Measurements from ENCODE around the gene EEF1A2.

EEF1A2 gene

DNA sequence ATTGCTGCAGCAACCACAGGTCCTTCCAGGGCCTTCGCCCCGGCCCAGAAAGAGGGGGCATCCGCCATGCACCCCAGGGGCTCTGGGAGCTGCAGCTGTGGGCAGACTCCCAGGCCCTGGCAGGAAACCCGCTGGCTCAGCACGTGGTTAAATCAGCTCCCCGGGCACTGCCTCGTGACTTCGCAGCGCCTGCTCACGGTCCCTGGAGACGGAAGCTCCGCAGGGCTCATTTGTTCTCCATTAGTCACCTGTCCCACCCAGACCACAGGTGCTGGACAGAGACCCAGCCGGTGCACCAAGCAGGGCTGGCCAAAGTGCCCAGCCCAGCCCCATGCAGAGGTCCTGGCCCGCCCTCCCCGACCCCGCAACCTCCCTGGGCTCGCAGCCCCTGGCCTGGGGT, 41.1 kb downstream of the EEF1A2 start:
- CTCF ChIA-PET: interaction anchor here (1.2 to 1.4 kb wide), 2 partner anchors 13 to 39 kb away, joined by 3 read pairs; no protein-coding TSS in a partner anchor

GRCh38 chr20:63456429-63457284, 42.2 kb downstream of the EEF1A2 start:
- peaks cover 0 to 45% (median 43%) of the 10 kb centered on the region in 4 experiments for H3K4me1 ChIP-seq (ENCODE audit: control extremely low read depth in 1 of 4, control insufficient read depth in 4 of 4, insufficient read depth in 4 of 4, low read length in 3 of 4)
- no peak for DNase-seq
- H3K27me3 ChIP-seq (replicated peaks in 2 of 5; ENCODE audit: control insufficient read depth in 4 of 5, insufficient read depth in 5 of 5, low read length in 4 of 5): peaks cover 0 to 31% (median 2%) of the 10 kb centered on the region in 5 experiments
- H3K4me3 ChIP-seq (ENCODE audit: control insufficient read depth in 1 of 7, extremely low read depth in 1 of 7, insufficient read depth in 4 of 7, low read depth in 2 of 7, low read length in 6 of 7): no peak overlapping the region
- H3K27ac ChIP-seq (ENCODE audit: insufficient read depth in 1 of 2, low read depth in 1 of 2, low read length in 2 of 2, poor library complexity in 1 of 2, severe bottlenecking in 2 of 2): no peak overlapping the region
- no peaks in the 10 kb centered on the region for H3K36me3 ChIP-seq (ENCODE audit: control insufficient read depth in 4 of 4, insufficient read depth in 4 of 4, low read length in 3 of 4)
- POLR2A ChIA-PET: no interaction called here
- H3K9me3 ChIP-seq (ENCODE audit: control extremely low read depth in 1 of 5, control insufficient read depth in 4 of 5, insufficient read depth in 2 of 5, low read depth in 1 of 5, low read length in 4 of 5): no peaks in the 10 kb centered on the region
- CTCF ChIA-PET: interaction anchor here (0.9 to 1.4 kb wide), 3 partner anchors 14 to 40 kb away, joined by 3 read pairs; no protein-coding TSS in a partner anchor
- WGBS (ENCODE audit: insufficient coverage): 92% methylated on average over 40 of the region's 40 CpGs

More for the DNA sequence above, 41.1 kb downstream of the EEF1A2 start:
- POLR2A ChIA-PET: no interaction called here
- WGBS (ENCODE audit: insufficient coverage): 19% methylated on average over 16 of the region's 17 CpGs
- Histone ChIP-seq H3K27me3 (replicated peaks in 2 of 5; ENCODE audit: control insufficient read depth in 4 of 5, insufficient read depth in 5 of 5, low read length in 4 of 5) (peaks cover 0 to 41% (median 2%) of the 10 kb centered on the region in 5 experiments), H3K4me1 (ENCODE audit: control extremely low read depth in 1 of 4, control insufficient read depth in 4 of 4, insufficient read depth in 4 of 4, low read length in 3 of 4) (peaks cover 0 to 45% (median 43%) of the 10 kb centered on the region in 4 experiments), H3K4me3 (ENCODE audit: control insufficient read depth in 1 of 7, extremely low read depth in 1 of 7, insufficient read depth in 4 of 7, low read depth in 2 of 7, low read length in 6 of 7) (no peak overlapping the region), H3K36me3 (ENCODE audit: control insufficient read depth in 4 of 4, insufficient read depth in 4 of 4, low read length in 3 of 4) (no peaks in the 10 kb centered on the region), H3K27ac (ENCODE audit: insufficient read depth in 1 of 2, low read depth in 1 of 2, low read length in 2 of 2, poor library complexity in 1 of 2, severe bottlenecking in 2 of 2) (no peak overlapping the region), H3K9me3 (ENCODE audit: control extremely low read depth in 1 of 5, control insufficient read depth in 4 of 5, insufficient read depth in 2 of 5, low read depth in 1 of 5, low read length in 4 of 5) (no peaks in the 10 kb centered on the region)
- DNase-seq: peak; percentile 49 to 81 (median 79)

- no peak for DNase-seq
- H3K9me3 ChIP-seq (ENCODE audit: control extremely low read depth in 1 of 5, control insufficient read depth in 4 of 5, insufficient read depth in 2 of 5, low read depth in 1 of 5, low read length in 4 of 5): no peaks in the 10 kb centered on the region
- peaks cover 0 to 45% (median 43%) of the 10 kb centered on the region in 4 experiments for H3K4me1 ChIP-seq (ENCODE audit: control extremely low read depth in 1 of 4, control insufficient read depth in 4 of 4, insufficient read depth in 4 of 4, low read length in 3 of 4)
- ChIA-PET CTCF (no interaction called here), POLR2A (no interaction called here)
- H3K36me3 ChIP-seq (ENCODE audit: control insufficient read depth in 4 of 4, insufficient read depth in 4 of 4, low read length in 3 of 4): no peaks in the 10 kb centered on the region
- 91% methylated on average over 6 of the region's 10 CpGs for WGBS (ENCODE audit: insufficient coverage)
- peaks cover 0 to 22% (median 0%) of the 10 kb centered on the region in 5 experiments for H3K27me3 ChIP-seq (replicated peaks in 2 of 5; ENCODE audit: control insufficient read depth in 4 of 5, insufficient read depth in 5 of 5, low read length in 4 of 5)
- H3K27ac ChIP-seq (ENCODE audit: insufficient read depth in 1 of 2, low read depth in 1 of 2, low read length in 2 of 2, poor library complexity in 1 of 2, severe bottlenecking in 2 of 2): no peak overlapping the region
- no peak overlapping the region for H3K4me3 ChIP-seq (ENCODE audit: control insufficient read depth in 1 of 7, extremely low read depth in 1 of 7, insufficient read depth in 4 of 7, low read depth in 2 of 7, low read length in 6 of 7)
Measured at GRCh38 chr20:63455568-63455859, 43.4 kb downstream of the EEF1A2 start.

- Histone ChIP-seq H3K36me3 (ENCODE audit: control insufficient read depth in 4 of 4, insufficient read depth in 4 of 4, low read length in 3 of 4) (no peaks in the 10 kb centered on the region), H3K27me3 (replicated peaks in 2 of 5; ENCODE audit: control insufficient read depth in 4 of 5, insufficient read depth in 5 of 5, low read length in 4 of 5) (peaks cover 0 to 22% (median 0%) of the 10 kb centered on the region in 5 experiments), H3K4me3 (ENCODE audit: control insufficient read depth in 1 of 7, extremely low read depth in 1 of 7, insufficient read depth in 4 of 7, low read depth in 2 of 7, low read length in 6 of 7) (peak overlapping the region in 2 of 7 experiments; percentile 43 to 61), H3K27ac (ENCODE audit: insufficient read depth in 1 of 2, low read depth in 1 of 2, low read length in 2 of 2, poor library complexity in 1 of 2, severe bottlenecking in 2 of 2) (no peak overlapping the region), H3K9me3 (ENCODE audit: control extremely low read depth in 1 of 5, control insufficient read depth in 4 of 5, insufficient read depth in 2 of 5, low read depth in 1 of 5, low read length in 4 of 5) (no peaks in the 10 kb centered on the region), H3K4me1 (ENCODE audit: control extremely low read depth in 1 of 4, control insufficient read depth in 4 of 4, insufficient read depth in 4 of 4, low read length in 3 of 4) (peaks cover 0 to 45% (median 43%) of the 10 kb centered on the region in 4 experiments)
- CTCF ChIA-PET: no interaction called here
- POLR2A ChIA-PET: no interaction called here
- 54% methylated on average over 28 of the region's 35 CpGs for WGBS (ENCODE audit: insufficient coverage)
- no peak for DNase-seq
Measured at GRCh38 chr20:63454731-63455567, 43.9 kb downstream of the EEF1A2 start.

GRCh38 chr20:63452821-63453523, 45.9 kb downstream of the EEF1A2 start:
- Histone ChIP-seq H3K4me1 (ENCODE audit: control extremely low read depth in 1 of 4, control insufficient read depth in 4 of 4, insufficient read depth in 4 of 4, low read length in 3 of 4) (peaks cover 0 to 42% (median 42%) of the 10 kb centered on the region in 4 experiments), H3K36me3 (ENCODE audit: control insufficient read depth in 4 of 4, insufficient read depth in 4 of 4, low read length in 3 of 4) (no peaks in the 10 kb centered on the region), H3K27ac (ENCODE audit: insufficient read depth in 1 of 2, low read depth in 1 of 2, low read length in 2 of 2, poor library complexity in 1 of 2, severe bottlenecking in 2 of 2) (no peak overlapping the region), H3K27me3 (replicated peaks in 2 of 5; ENCODE audit: control insufficient read depth in 4 of 5, insufficient read depth in 5 of 5, low read length in 4 of 5) (peaks cover 0 to 22% (median 2%) of the 10 kb centered on the region in 5 experiments), H3K4me3 (ENCODE audit: control insufficient read depth in 1 of 7, extremely low read depth in 1 of 7, insufficient read depth in 4 of 7, low read depth in 2 of 7, low read length in 6 of 7) (no peak overlapping the region), H3K9me3 (ENCODE audit: control extremely low read depth in 1 of 5, control insufficient read depth in 4 of 5, insufficient read depth in 2 of 5, low read depth in 1 of 5, low read length in 4 of 5) (no peaks in the 10 kb centered on the region)
- POLR2A ChIA-PET: no interaction called here
- CTCF ChIA-PET: interaction anchor here (1.1 to 1.4 kb wide), 4 partner anchors 11 to 44 kb away, joined by 3 to 5 read pairs (median 4); no protein-coding TSS in a partner anchor
- peak; percentile 60 to 78 (median 75) for DNase-seq
- 48% methylated on average over 37 of the region's 46 CpGs for whole genome bisulfite sequencing (ENCODE audit: insufficient coverage)

DNA sequence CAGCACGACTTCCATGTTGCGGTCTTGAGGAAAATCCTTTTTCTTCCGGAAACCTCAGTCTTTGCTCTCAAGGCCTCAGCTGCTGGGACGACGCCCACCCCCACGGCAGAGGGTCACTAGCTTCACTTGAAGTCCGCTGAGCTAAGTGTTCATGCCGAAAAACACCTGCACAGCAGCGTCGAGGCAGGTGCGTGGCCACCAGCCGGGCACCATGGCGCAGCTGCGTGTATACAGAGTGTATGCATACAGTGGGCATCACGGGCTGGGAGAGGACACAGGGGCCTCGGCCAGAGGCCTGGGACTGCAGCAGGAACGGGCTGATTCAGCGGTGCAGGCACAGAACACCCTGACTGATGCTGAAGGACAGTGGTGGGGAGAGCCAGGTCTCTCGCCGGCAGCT, 46.5 kb downstream of the EEF1A2 start:
- ChIA-PET CTCF (interaction anchor here (0.6 to 1.4 kb wide), 6 partner anchors 10 to 544 kb away, joined by 3 to 5 read pairs (median 3); no protein-coding TSS in a partner anchor), POLR2A (no interaction called here)
- Histone ChIP-seq H3K27me3 (replicated peaks in 2 of 5; ENCODE audit: control insufficient read depth in 4 of 5, insufficient read depth in 5 of 5, low read length in 4 of 5) (peaks cover 0 to 22% (median 2%) of the 10 kb centered on the region in 5 experiments), H3K27ac (ENCODE audit: insufficient read depth in 1 of 2, low read depth in 1 of 2, low read length in 2 of 2, poor library complexity in 1 of 2, severe bottlenecking in 2 of 2) (no peak overlapping the region), H3K9me3 (ENCODE audit: control extremely low read depth in 1 of 5, control insufficient read depth in 4 of 5, insufficient read depth in 2 of 5, low read depth in 1 of 5, low read length in 4 of 5) (no peaks in the 10 kb centered on the region), H3K36me3 (ENCODE audit: control insufficient read depth in 4 of 4, insufficient read depth in 4 of 4, low read length in 3 of 4) (no peaks in the 10 kb centered on the region), H3K4me1 (ENCODE audit: control extremely low read depth in 1 of 4, control insufficient read depth in 4 of 4, insufficient read depth in 4 of 4, low read length in 3 of 4) (peaks cover 0 to 36% (median 36%) of the 10 kb centered on the region in 4 experiments), H3K4me3 (ENCODE audit: control insufficient read depth in 1 of 7, extremely low read depth in 1 of 7, insufficient read depth in 4 of 7, low read depth in 2 of 7, low read length in 6 of 7) (no peak overlapping the region)
- 98% methylated on average over 20 of the region's 20 CpGs for WGBS (ENCODE audit: insufficient coverage)
- no peak for DNase-seq

All from common myeloid progenitor, CD34-positive (primary cell).